H1 (cell line): ENCODE results near the gene RREB1. TPM values are rescaled to one million over a fixed set of nuclear protein-coding genes. Genes with fewer than 3 reads are reported as not detected.

ENCODE experiments used
- JUN ChIP-seq: IDR thresholded peaks from 2 replicates; pipeline ENCODE4 v1.6.1; 2011; ENCODE audit warnings: low read depth, mild to moderate bottlenecking, improper control_type of control experiment, low read length
- polyA plus RNA-seq, 7 experiments: library from polyadenylated mRNA; depleted of rRNA in 3 of 7; stranded (reverse) in 5 of 7; unstranded in 2 of 7; fragments of >200 nt in 5 of 7; fragments of 200-250 nt in 2 of 7; gene quantifications; 1 replicate in 5 of 7; 2 replicates in 1 of 7; 4 replicates in 1 of 7; pipeline versions ENCODE4 v1.2.1 to v1.2.3, GENCODE V29; 2011 to 2013; ENCODE audit warnings: missing spikeins in 2 of 7, mixed read lengths in 2 of 7
- total RNA-seq: library from RNA; stranded (reverse); fragmentation: NEBNext Ultra II Directional; extraction: Animal tissue kit (Norgen Biotek cat#: 25700); gene quantifications from 2 replicates; pipeline ENCODE4 v1.2.1, GENCODE V29; 2021
- TF ChIP-seq, protein P1 (sequence below), 3 experiments: IDR thresholded peaks; 1 replicate in 2 of 3; 2 replicates in 1 of 3; pipeline versions ENCODE4 v1.5.1 to v1.6.1; 2011; ENCODE audit warnings: low read length in 3 of 3, mild to moderate bottlenecking in 3 of 3, inconsistent platforms in 2 of 3, low read depth in 1 of 3, moderate library complexity in 1 of 3; ENCODE audit not compliant: insufficient read depth in 1 of 3; ENCODE audit errors: control extremely low read depth in 1 of 3

Gene RREB1
- total and polyA plus RNA-seq, 2 of the 8 experiments (the other 6 are each of a cell fraction or from before 2014, with no cell fraction given): 3.9 to 34.7 TPM

DNA sequence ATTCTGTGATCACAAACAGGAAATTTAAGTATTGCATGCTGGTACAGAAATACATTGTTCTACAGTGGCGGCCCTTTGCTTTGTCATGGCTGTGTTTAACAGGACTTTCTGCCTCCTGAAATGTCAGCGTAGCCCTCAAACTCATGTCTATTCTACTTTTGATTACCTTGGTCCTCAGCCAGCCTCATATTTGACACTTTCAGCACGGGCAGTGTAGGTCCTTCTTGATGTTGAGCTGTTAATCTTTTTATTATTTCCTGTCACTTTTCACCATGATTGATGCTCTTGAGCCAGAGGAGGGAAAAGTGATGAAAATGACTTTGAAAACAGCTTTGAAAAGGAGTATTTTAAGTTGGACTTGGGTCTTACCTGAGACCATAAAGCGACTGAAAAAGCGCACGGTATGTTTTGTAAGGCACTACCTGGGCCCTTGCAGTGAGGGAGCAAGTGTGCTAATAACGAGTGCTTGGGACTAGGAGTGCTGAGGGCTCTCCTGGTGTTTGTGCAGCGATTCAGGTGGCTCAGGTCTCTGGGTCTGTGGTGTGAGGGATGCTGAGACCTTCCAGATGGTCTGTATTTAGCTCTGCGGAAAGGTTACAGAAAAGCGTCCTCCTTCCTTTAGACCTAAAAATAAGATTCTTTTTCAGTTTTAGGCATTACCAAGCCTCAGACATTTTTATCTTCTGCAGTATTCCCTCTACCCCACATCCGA is 45.2 kb upstream of the RREB1 start (continued):
- TF ChIP-seq, protein P1, sequence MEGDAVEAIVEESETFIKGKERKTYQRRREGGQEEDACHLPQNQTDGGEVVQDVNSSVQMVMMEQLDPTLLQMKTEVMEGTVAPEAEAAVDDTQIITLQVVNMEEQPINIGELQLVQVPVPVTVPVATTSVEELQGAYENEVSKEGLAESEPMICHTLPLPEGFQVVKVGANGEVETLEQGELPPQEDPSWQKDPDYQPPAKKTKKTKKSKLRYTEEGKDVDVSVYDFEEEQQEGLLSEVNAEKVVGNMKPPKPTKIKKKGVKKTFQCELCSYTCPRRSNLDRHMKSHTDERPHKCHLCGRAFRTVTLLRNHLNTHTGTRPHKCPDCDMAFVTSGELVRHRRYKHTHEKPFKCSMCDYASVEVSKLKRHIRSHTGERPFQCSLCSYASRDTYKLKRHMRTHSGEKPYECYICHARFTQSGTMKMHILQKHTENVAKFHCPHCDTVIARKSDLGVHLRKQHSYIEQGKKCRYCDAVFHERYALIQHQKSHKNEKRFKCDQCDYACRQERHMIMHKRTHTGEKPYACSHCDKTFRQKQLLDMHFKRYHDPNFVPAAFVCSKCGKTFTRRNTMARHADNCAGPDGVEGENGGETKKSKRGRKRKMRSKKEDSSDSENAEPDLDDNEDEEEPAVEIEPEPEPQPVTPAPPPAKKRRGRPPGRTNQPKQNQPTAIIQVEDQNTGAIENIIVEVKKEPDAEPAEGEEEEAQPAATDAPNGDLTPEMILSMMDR (IDR thresholded peaks at IDR 0.05; ENCODE audit: control extremely low read depth in 1 of 3, insufficient read depth in 1 of 3, low read depth in 1 of 3, low read length in 3 of 3): no peak
- no peak for TF ChIP-seq JUN
- TF ChIP-seq, all 59 proteins: peak for 0
